ENCODE data around the gene EPHA4. TPM values are rescaled to one million over a fixed set of nuclear protein-coding genes. Genes with fewer than 3 reads are reported as not detected.

Gene EPHA4
- total RNA-seq, 1 donor from 2014 or later = 16.8 TPM

DNA sequence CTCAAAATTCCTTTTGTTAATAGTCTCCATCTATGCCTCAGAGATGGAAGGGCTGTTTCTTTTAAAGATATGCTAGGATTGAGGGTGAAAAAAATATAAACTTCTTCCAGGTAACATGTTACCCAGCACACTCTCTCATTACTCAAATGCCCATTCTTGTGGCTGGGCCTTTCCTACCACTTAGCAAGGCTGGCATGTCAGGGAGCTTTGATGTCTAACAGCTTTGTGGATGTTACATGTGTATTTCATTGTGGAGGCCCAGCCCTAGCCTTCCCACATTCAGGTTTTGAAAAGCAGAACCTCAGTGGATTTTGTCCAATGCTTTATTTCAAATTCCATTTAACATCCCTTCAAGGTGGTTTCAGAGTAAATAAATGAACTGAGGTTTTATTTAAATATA lies 191.4 kb downstream of the EPHA4 start:
- Mint-ChIP-seq H3K27me3 (ENCODE audit: unreplicated experiment) (no peaks in the 10 kb centered on the region), H3K4me3 (ENCODE audit: unreplicated experiment) (no peak overlapping the region), H3K4me1 (ENCODE audit: unreplicated experiment) (no peaks in the 10 kb centered on the region), H3K27ac (ENCODE audit: unreplicated experiment) (no peak overlapping the region), H3K9me3 (ENCODE audit: unreplicated experiment) (no peaks in the 10 kb centered on the region), H3K36me3 (ENCODE audit: unreplicated experiment) (no peaks in the 10 kb centered on the region)
- DNase-seq (ENCODE audit: extremely low spot score, unreplicated experiment) = no peak
- TF ChIP-seq, protein P1, sequence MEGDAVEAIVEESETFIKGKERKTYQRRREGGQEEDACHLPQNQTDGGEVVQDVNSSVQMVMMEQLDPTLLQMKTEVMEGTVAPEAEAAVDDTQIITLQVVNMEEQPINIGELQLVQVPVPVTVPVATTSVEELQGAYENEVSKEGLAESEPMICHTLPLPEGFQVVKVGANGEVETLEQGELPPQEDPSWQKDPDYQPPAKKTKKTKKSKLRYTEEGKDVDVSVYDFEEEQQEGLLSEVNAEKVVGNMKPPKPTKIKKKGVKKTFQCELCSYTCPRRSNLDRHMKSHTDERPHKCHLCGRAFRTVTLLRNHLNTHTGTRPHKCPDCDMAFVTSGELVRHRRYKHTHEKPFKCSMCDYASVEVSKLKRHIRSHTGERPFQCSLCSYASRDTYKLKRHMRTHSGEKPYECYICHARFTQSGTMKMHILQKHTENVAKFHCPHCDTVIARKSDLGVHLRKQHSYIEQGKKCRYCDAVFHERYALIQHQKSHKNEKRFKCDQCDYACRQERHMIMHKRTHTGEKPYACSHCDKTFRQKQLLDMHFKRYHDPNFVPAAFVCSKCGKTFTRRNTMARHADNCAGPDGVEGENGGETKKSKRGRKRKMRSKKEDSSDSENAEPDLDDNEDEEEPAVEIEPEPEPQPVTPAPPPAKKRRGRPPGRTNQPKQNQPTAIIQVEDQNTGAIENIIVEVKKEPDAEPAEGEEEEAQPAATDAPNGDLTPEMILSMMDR (IDR thresholded peaks at IDR 0.05) = no peak

DNA sequence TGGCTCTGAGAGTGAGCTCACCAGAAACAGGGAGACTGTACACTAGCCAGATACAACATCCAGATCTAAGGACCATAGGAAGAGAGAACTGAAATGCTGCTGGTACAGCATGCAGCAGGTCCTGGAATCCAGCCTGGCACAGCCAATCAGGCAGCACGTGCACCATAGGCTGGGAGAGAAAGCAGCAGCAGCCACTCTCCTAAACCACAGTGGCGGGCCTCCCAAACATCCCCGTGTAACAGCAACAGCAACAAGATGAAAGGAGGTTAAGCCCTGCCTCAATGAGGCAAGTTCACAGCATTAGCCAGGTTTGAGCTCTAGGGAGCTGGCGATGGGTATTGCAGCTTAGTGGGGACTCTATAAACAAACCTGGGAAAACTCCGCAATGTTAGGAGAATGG lies 192.0 kb downstream of the EPHA4 start:
- Mint-ChIP-seq H3K36me3 (ENCODE audit: unreplicated experiment) (no peaks in the 10 kb centered on the region), H3K27me3 (ENCODE audit: unreplicated experiment) (no peaks in the 10 kb centered on the region), H3K4me1 (ENCODE audit: unreplicated experiment) (no peaks in the 10 kb centered on the region), H3K4me3 (ENCODE audit: unreplicated experiment) (no peak overlapping the region), H3K9me3 (ENCODE audit: unreplicated experiment) (no peaks in the 10 kb centered on the region), H3K27ac (ENCODE audit: unreplicated experiment) (no peak overlapping the region)
- TF ChIP-seq, protein P1 (IDR thresholded peaks at IDR 0.05) = no peak
- no peak for DNase-seq (ENCODE audit: extremely low spot score, unreplicated experiment)

DNA sequence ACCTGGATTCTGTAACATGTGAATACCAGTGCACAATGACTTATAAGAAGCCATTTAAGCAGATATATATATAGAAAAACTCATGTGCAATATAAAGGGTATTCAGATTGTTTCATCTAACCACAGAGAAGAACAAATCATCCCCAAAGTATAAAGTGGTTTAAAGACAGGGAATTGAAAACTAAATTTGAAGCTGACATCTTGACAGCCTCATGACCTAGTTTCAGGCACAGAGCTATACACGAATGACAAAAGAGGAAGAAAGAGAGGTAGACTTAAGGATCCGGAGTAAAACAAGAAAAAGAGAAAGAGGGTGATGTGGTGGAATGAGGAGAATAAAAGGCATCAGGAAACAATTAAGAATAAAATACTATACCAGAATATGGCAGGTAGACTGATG lies 194.5 kb downstream of the EPHA4 start:
- DNase-seq (ENCODE audit: extremely low spot score, unreplicated experiment) = no peak
- H3K4me1 Mint-ChIP-seq (ENCODE audit: unreplicated experiment) = no peaks in the 10 kb centered on the region
- H3K9me3 Mint-ChIP-seq (ENCODE audit: unreplicated experiment) = no peaks in the 10 kb centered on the region
- TF ChIP-seq, protein P1 (IDR thresholded peaks at IDR 0.05) = no peak
- H3K36me3 Mint-ChIP-seq (ENCODE audit: unreplicated experiment) = no peaks in the 10 kb centered on the region
- H3K4me3 Mint-ChIP-seq (ENCODE audit: unreplicated experiment) = no peak overlapping the region
- H3K27ac Mint-ChIP-seq (ENCODE audit: unreplicated experiment) = no peak overlapping the region
- peaks cover 3% of the 10 kb centered on the region for H3K27me3 Mint-ChIP-seq (ENCODE audit: unreplicated experiment)

DNA sequence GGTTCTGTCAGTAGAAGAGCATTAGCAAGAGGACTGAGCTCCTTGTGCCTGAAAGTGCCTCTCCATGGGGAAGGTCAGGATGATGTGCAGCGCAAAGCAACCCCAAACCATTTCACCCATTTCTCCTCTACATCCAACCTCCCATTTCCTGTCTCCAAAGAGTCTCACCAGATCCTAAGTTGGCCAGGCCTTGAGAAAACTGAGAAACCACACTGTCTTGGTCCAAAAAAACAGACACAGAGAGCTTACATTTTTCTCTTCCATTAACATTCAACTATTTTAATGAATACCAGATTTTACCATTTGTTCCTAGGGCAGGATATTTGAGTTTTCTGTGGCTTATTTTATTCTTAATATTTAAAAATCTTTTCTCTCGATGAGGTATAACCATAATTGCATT lies 195.0 kb downstream of the EPHA4 start:
- H3K27ac Mint-ChIP-seq (ENCODE audit: unreplicated experiment) = no peak overlapping the region
- H3K4me3 Mint-ChIP-seq (ENCODE audit: unreplicated experiment) = no peak overlapping the region
- no peaks in the 10 kb centered on the region for H3K4me1 Mint-ChIP-seq (ENCODE audit: unreplicated experiment)
- DNase-seq (ENCODE audit: extremely low spot score, unreplicated experiment) = no peak
- H3K9me3 Mint-ChIP-seq (ENCODE audit: unreplicated experiment) = no peaks in the 10 kb centered on the region
- H3K27me3 Mint-ChIP-seq (ENCODE audit: unreplicated experiment) = peaks cover 8% of the 10 kb centered on the region
- TF ChIP-seq, protein P1 (IDR thresholded peaks at IDR 0.05) = no peak
- no peaks in the 10 kb centered on the region for H3K36me3 Mint-ChIP-seq (ENCODE audit: unreplicated experiment)

DNA sequence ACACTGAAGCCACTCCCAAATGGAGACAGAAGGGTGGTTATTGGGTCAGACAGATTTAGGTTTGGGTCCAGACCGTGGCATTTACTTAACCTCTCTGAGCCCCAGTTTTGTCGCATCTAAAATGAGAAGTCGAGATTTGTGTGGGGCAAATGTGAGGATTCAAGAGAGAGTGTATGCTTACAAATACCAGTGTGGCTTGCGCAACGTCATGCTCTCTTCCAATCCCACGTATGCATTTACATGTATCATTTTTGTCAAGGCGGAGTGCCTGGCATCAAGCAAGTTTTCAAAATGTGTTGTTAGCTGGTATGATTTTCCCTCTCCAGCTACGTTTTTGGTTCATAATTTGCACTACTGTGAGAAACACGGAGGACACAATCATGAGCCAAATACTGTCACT lies 197.9 kb downstream of the EPHA4 start:
- Mint-ChIP-seq H3K4me1 (ENCODE audit: unreplicated experiment) (no peaks in the 10 kb centered on the region), H3K36me3 (ENCODE audit: unreplicated experiment) (no peaks in the 10 kb centered on the region), H3K27ac (ENCODE audit: unreplicated experiment) (no peak overlapping the region), H3K27me3 (ENCODE audit: unreplicated experiment) (peaks cover 20% of the 10 kb centered on the region), H3K4me3 (ENCODE audit: unreplicated experiment) (no peak overlapping the region), H3K9me3 (ENCODE audit: unreplicated experiment) (no peaks in the 10 kb centered on the region)
- TF ChIP-seq, protein P1 (IDR thresholded peaks at IDR 0.05) = no peak
- DNase-seq (ENCODE audit: extremely low spot score, unreplicated experiment) = no peak

Measured in osteocyte (in vitro differentiated cells).